ENCODE results near the gene VWA3B.

GRCh38 chr2:98333922-98334321, 247.0 kb downstream of the VWA3B start:
- TF ChIP-seq CTCF (IDR thresholded peaks at IDR 0.05; ENCODE audit: insufficient read depth, low read length, poor library complexity, severe bottlenecking) (no peak), EZH2phosphoT487 (conservative IDR thresholded peaks at IDR 0.05; ENCODE audit: low read length) (no peak)
